Upper lobe of right lung (tissue), 1 donor: Measurements from ENCODE around the gene SSTR1. TPM values are rescaled to one million over a fixed set of nuclear protein-coding genes. Genes with fewer than 3 reads are reported as not detected.

ENCODE experiments used
- ATAC-seq: fragments of 200-7000 bp; cut with Tn5 transposase; one replicate; pipeline ENCODE4 v1.9.1; 2020; ENCODE audit warnings: mild to moderate bottlenecking, moderate library complexity
- DNase-seq: peaks from one replicate; pipeline ENCODE4 v3.0.0-alpha.2; 2020
- H3K27ac ChIP-seq: fragments of 200-600 bp; one replicate; pipeline ENCODE4 v1.8.0; 2022
- H3K27me3 ChIP-seq: fragments of 200-600 bp; one replicate; pipeline ENCODE4 v1.8.0; 2022; ENCODE audit warnings: mild to moderate bottlenecking
- H3K36me3 ChIP-seq: fragments of 200-600 bp; one replicate; pipeline ENCODE4 v1.8.0; 2022
- H3K4me1 ChIP-seq: fragments of 200-600 bp; one replicate; pipeline ENCODE4 v1.8.0; 2022
- H3K4me3 ChIP-seq: fragments of 200-600 bp; one replicate; pipeline ENCODE4 v1.8.0; 2022; ENCODE audit warnings: mild to moderate bottlenecking
- H3K9me3 ChIP-seq: fragments of 200-600 bp; one replicate; pipeline ENCODE4 v1.8.0; 2022
- intact Hi-C: fragments of 100-400 bp; cut with DNase I; formaldehyde crosslinking; loops from one replicate; pipeline ENCODE4 v1.11.0; 2022
- total RNA-seq: library from RNA; stranded (reverse); fragmentation: NEBNext Ultra II Directional; extraction: Animal tissue kit (Norgen Biotek cat#: 25700); gene quantifications from one replicate; pipeline ENCODE4 v1.2.1, GENCODE V29; 2021
- TF ChIP-seq, protein P1 (sequence below): fragments of 200-600 bp; IDR thresholded peaks from one replicate; pipeline ENCODE4 v1.8.0; 2022; ENCODE audit warnings: antibody characterized with exemption
- donor health status: DM: no; HTN: yes; CAD: no; lungs with severe emphysema.

The SSTR1 gene
- total RNA-seq, 1 donor from 2014 or later = 9.2 TPM

DNA sequence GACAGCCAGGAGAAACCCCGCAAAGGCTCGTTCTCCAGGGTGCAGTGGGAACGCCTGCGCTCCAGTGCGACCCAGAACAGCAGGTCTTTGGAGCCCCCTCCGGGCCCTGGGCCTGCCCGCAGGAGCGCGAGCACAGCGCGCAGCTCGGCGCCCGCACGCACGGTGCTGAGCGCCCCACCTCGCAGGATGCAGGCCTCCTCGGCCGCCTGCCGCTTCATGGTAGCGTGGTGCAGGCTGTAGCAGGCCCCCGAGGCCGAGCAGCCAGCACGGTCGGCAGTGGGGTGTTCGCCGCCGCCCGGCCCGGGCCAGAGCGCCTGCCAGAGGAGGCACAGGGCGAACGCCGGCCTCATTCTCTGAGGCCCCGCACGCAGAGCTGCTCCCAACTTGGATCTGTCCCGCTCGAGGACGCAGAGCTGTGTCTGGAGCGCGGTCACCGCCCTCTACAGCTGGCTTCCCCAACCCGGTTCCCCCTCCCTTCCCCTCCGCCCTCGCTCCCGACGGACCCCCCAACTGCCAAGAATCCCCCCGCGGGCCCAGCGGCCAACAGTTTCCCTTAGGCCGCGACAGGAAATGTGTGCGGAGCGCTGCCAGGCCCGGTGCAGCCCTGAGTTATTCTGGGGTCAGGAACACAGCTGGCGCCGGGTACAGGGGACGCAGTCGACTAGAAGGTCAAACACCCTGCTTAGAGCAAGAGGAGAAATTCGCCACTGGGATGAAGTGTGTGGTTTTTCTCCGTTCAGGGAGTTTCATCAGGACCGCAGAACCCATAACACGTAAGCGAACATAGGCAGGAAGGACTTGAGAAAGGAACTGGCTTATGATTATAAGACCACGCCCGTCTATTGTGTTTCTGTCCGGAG lies 48.2 kb downstream of the SSTR1 start, which contains the start of gene CLEC14A:
Gene CLEC14A (minus strand): TSS at position 421 of the 860 bp plus-strand sequence. CDS start 71 bp downstream, at position 350.
- TF ChIP-seq, protein P1, sequence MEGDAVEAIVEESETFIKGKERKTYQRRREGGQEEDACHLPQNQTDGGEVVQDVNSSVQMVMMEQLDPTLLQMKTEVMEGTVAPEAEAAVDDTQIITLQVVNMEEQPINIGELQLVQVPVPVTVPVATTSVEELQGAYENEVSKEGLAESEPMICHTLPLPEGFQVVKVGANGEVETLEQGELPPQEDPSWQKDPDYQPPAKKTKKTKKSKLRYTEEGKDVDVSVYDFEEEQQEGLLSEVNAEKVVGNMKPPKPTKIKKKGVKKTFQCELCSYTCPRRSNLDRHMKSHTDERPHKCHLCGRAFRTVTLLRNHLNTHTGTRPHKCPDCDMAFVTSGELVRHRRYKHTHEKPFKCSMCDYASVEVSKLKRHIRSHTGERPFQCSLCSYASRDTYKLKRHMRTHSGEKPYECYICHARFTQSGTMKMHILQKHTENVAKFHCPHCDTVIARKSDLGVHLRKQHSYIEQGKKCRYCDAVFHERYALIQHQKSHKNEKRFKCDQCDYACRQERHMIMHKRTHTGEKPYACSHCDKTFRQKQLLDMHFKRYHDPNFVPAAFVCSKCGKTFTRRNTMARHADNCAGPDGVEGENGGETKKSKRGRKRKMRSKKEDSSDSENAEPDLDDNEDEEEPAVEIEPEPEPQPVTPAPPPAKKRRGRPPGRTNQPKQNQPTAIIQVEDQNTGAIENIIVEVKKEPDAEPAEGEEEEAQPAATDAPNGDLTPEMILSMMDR = no peak
- Histone ChIP-seq H3K27ac (peak within 1 kb of the TSS; percentile 87), H3K36me3 (no peaks in the 10 kb centered on the region), H3K9me3 (no peaks in the 10 kb centered on the region), H3K27me3 (peaks cover 23% of the 10 kb centered on the region), H3K4me1 (no peaks in the 10 kb centered on the region), H3K4me3 (peak within 1 kb of the TSS; percentile 51)
- intact Hi-C loops = no loop called here
- DNase-seq (peak; percentile 70), ATAC-seq (peak; percentile 76)

DNA sequence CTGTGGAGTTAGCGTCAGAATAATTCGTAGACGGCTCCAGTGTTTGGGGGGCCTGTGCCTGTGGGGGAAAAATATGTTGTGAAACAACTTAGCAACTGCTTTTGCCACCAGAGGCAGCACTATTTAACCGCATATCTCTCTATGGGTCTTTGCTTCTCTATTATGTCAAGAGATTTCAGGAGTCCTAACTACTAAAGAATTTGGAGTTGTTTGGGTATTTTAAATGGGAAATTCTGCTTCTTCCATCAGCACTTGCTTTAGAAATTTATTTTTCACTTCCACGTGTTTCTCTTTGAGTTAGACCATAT lies 48.8 kb downstream of the SSTR1 start:
- ATAC-seq (no peak), DNase-seq (no peak)
- Histone ChIP-seq H3K4me1 (no peaks in the 10 kb centered on the region), H3K27ac (peak overlapping the region; percentile 87), H3K36me3 (no peaks in the 10 kb centered on the region), H3K27me3 (peaks cover 23% of the 10 kb centered on the region), H3K4me3 (peak overlapping the region; percentile 4), H3K9me3 (no peaks in the 10 kb centered on the region)
- TF ChIP-seq, protein P1 = peak; percentile 28
- intact Hi-C loops = no loop called here

DNA sequence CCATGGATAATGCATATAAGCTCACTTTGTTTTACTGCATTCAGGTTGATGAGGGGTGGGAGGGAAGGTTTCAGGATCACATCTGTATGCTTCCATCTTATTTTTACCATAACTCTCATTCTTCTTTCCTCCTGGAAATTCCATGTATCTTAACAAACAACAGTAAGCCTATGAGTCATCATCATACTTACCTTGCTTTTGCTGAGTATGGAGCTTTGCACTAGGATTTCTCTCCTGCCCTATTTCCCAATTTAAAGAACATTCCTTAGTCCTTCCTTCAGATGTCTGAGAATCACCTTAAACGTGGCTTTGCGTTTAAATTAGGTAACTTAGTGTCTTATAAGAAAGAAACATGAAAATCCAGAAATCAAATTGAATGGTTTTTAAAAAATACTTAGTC lies 49.8 kb downstream of the SSTR1 start:
- no peaks in the 10 kb centered on the region for H3K36me3 ChIP-seq
- TF ChIP-seq, protein P1 = no peak
- no peak for DNase-seq
- no peak for ATAC-seq
- no peaks in the 10 kb centered on the region for H3K9me3 ChIP-seq
- no peak overlapping the region for H3K27ac ChIP-seq
- peaks cover 23% of the 10 kb centered on the region for H3K27me3 ChIP-seq
- no peak overlapping the region for H3K4me3 ChIP-seq
- no peaks in the 10 kb centered on the region for H3K4me1 ChIP-seq
- intact Hi-C loops = no loop called here

DNA sequence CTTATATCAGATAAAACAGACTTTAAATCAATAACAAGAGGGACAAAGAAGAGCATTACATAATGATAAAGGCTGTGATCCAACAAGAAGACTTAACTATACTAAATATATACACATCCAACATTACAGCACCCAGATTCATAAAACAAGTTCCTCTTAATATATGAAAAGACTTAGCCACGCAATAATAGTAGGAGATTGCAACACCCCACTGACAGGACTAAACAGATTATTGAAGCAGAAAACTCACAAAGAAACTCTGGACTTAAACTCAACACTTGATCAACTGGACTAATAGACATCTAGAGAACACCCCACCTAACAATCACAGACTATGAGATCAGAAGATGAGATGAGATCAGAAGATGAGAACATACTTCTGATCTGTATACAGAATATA lies 53.9 kb downstream of the SSTR1 start:
- intact Hi-C loops = no loop called here
- H3K4me3 ChIP-seq = no peak overlapping the region
- H3K4me1 ChIP-seq = no peaks in the 10 kb centered on the region
- H3K36me3 ChIP-seq = no peaks in the 10 kb centered on the region
- H3K27ac ChIP-seq = no peak overlapping the region
- TF ChIP-seq, protein P1 = no peak
- DNase-seq = no peak
- ATAC-seq = no peak
- no peaks in the 10 kb centered on the region for H3K9me3 ChIP-seq
- H3K27me3 ChIP-seq = no peaks in the 10 kb centered on the region

Other genes with a start within 250 kb of the SSTR1 start
- gene CLEC14A, start 48.2 kb downstream of the SSTR1 start, total RNA-seq = 87.6 TPM